IPS DF 19.7 (cell line): ENCODE measurements around the gene C1orf146.
"Not testable (repeated sequence)": the region's sequence is repeated elsewhere in the genome, so short reads cannot be mapped to it uniquely, and the experiment has no call there.

Source experiments
- DNase-seq: peaks from one replicate; pipeline ENCODE4 v3.0.0-alpha.2; 2013; ENCODE audit warnings: low read depth, low spot score

C1orf146 gene, protein sequence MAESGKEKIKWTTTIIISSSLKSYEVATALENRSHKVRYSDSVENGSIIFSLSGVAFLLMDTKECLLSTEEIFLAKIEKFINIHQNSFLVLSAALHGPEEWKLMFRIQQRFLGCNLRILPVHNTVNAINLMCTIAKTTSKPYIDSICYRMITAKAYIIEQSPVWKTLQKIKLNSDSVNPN

DNA sequence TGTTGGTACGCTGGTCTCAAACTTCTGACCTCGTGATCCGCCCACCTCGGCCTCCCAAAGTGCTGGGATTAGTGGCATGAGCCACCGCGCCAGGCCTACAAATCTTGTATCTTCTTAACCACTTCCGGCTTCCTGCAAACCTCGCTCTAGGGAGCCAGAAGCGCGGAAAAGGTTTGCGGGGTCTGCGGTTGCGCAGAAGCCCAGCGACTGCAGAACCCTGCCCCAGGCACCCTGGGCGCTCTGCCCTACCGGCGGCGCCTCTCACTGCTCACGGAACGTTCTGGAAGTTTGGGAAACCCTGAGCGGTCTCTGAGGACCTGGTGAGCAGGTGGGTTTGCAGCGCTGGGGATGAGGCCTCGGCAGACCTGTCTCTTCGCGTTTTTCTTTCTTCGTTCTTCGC is at the start of gene C1orf146:
Gene C1orf146, plus strand, starts transcription at position 195 of the 400 bp plus-strand sequence. CDS start 13,506 bp downstream, outside the sequence.
- DNase-seq = no peak

DNA sequence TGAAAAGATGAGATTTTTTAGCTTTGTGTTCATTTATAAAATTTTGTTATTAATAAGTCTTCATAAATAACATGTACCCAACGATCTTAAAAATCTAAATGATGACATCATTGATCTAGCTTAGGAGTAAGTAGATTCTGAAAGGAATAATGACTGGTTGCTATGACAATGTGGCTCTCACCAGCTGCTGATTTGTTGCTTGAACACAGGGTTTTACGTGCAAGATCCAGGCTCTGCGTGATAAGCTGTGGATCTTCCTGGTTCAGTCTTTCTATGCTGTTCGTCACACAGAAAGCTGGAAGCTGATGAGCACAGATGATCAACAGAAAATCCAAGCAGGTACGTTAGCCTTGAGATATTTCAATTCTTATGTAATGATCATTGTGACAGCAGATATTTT is 49.1 kb upstream of the C1orf146 start:
- DNase-seq = no peak

GRCh38 chr1:92169214-92170005 is 48.3 kb upstream of the C1orf146 start:
- no peak for DNase-seq

DNA sequence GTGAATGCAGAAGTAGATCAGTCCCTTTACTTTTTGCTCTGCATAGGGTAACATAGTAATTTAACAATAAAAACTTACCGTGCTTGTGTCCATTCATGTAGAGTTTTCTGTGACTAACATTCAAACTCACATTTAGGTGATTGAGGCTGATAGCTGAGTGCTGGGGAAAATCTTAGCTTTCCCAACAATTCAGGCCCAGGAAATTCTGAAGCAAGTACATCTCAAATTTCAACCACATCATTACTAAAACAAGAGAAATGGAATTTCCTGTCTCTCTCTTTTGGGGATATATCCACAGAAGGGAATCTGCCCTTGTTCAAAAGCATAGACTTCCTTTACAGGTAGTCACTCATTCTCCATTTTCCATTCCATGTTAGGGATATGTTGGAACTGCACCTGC is 33.1 kb upstream of the C1orf146 start:
- no peak for DNase-seq

DNA sequence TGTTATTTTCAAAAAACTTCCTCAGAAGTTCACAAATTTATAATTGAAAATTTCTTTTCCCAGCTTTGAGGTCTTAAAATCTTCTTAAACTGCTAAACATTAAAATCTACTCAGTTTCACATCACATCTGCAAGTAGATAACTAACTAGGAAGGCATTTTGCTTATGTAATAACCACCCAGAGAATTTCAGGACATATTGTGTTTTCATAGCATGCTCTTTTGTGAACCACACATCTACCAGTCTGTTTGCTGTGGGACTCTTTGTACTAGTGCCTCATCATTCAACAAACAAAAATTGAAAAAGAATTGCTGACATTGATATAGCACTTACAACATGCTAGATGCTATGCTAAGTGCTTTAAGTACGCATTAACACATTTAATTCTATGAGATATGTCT is 31.6 kb upstream of the C1orf146 start:
- DNase-seq = no peak

DNA sequence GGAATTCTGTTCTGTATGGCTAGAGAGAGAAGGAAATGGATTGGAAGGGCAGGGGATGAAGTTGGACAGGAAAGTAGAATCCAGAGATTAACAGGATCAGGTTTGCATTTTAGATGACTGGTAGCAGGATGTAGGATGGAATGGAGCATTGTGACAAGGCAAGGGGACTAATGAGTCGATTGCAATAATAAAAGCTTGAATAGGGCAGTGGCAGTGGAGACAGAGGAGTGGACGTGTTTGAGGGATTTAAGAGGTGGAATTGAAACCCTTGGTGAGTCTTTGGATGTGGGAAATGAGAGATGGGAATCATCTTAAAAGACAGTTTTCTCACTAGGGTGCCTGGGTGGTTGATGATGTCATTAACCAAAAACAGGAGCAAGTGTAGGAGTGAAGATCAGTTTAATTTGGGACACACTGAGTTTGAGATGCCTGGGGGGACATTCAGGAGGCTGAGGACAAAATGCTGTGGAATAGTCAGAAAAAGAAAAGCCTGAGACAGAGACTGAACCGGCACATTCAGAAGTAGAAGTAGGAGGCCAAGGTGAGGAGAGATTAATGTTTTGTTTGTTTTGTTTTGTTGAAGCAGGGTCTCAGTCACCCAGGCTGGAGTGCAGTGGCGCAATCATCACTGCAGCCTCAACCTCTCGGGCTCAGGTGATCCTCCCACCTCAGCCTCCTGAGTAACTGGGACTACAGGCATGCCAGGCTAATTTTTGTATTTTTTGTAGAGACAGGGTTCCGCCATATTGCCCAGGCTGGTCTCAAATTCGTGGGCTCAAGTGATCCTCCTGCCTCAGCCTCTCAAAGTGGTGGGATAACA is 29.1 kb upstream of the C1orf146 start:
- no peak for DNase-seq

DNA sequence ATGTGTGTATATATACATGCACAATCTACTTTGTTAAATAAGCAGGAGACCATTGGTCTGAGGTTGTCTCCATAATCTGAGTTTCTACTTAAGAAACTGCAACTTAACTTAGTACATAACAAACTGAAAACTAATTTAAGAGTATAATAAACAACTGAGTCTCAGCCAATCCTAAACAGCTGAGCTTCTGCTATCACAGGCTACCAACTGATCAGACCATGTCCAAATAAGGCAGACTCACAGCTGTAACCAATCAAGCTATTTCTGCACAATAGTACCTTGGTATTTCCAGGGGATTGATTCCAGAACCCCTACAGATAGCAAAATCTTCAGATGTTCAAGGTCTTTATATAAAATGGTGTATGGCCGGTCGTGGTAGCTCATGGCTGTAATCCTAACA is 26.0 kb upstream of the C1orf146 start:
- no peak for DNase-seq

- DNase-seq = no peak
Measured at GRCh38 chr1:92192246-92192645, 25.5 kb upstream of the C1orf146 start.

DNA sequence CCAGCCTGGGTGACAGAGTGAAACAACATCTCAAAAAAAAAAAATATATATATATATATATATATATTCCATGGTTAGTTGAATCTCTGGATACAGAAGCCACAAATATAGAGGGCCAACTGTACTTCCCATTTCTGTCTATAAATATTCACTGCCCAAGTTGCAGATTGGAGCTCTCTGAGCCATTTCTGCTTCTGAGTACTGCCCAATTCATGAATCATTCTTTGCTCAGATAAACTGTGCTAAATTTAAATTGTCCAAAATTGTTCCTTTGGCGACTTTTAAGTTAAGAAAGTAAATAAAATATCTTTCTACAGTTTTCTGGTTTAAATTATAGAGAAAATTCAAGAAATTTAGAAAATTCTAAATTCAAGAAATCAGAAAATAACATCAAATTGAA is 23.2 kb upstream of the C1orf146 start:
- DNase-seq = no peak

DNA sequence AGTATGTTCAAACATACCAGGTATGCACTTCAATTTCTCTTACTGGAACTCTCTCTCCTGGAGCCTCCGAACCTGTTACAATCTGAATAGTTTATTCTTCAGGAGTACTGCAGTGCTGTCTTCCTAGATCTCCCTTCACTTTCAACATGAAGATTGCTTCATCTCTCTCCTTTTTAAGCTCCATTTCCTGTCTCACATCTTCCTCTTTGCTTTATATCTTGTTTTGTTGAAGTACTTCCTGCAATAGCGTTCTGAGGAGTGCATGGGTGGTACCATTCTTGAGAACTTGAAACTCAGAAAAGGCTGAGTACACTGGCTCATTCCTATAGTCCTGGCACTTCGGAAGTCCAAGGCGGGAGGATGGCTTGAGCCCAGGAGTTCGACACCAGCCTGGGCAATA is 15.7 kb upstream of the C1orf146 start:
- no peak for DNase-seq

- no peak for DNase-seq
Measured at GRCh38 chr1:92203105-92203504, 14.6 kb upstream of the C1orf146 start.

- DNase-seq = no peak
Measured at GRCh38 chr1:92210701-92211100, 7.0 kb upstream of the C1orf146 start.

DNA sequence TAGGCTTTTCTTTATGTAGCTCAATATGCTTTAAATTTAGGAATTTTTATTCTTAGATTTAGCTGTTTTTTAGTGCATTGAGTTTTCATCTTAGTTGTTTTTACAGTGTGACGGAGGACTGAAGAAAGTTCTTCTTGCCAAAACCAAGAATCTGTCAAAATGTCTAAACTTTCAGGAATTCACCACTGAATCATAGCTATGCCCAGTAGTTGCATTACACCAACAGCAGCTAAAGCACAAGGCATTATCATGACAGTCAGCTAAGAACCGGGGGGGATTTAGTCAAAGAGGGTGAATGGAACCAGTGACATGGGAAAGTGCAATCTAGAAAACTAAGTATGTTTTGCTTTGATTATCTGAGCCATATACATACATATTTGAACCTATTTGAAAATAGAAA is 6.5 kb upstream of the C1orf146 start:
- no peak for DNase-seq

DNA sequence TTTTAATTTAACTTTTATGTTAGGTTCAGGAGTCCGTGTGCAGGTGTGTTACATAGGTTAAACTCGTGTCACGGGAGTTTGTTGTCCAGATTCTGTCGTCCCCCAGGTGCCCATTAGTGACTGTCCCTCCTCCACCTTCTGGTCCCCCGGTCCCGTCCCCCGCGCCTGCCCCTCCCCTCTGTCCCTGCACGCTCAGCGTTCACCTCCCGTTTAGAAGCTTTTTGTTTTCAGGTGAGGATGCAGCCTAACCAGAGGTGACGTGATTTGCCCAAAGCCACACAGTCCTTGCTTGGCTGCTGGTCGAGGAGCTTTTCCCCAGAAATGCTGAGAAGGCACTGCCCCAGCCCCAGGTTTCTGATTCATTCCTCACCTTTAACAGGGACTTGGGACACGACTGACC is 844 bp downstream of the C1orf146 start:
- no peak for DNase-seq

DNA sequence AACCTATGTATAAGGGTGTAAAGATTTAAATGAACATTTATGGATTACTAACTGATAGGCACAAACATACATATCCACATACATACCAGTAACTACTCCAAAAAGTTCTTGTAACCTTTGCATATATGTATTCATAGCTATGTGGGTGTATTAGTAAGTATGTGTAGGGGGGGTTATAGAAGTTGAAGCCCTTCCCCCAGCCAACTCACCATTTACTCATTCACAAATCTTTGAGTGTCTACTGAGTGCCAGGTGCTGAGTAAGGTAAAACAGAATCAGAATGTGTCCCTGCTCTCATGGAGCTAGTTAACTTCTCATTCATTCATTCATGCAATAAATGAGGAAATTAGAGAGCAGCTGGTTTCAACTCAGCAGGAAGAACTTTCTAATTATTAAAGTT is 1.3 kb downstream of the C1orf146 start:
- no peak for DNase-seq

GRCh38 chr1:92228401-92228800 is 10.7 kb downstream of the C1orf146 start:
- no peak for DNase-seq

DNA sequence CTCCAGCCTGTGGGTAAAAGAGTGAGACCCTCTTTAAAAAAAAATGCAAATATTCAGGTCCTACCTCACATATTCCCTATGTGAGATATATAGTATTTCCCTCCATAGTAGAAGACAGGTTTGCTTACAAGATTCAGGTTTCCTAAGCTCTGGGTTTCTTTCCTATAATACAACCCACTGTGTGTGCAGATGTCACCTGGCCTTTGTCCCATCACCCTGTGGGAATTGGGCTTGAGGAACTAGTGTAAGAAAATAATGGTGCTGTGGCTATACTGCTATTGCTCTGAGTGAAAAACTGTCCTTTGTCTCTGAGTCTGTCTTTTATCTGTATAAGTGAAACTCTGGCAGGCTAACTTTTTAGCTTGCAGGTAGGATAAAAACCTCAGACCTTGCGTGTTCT is 13.0 kb downstream of the C1orf146 start:
- no peak for DNase-seq

- DNase-seq = no peak
Measured at GRCh38 chr1:92240034-92240433, 22.3 kb downstream of the C1orf146 start.

DNA sequence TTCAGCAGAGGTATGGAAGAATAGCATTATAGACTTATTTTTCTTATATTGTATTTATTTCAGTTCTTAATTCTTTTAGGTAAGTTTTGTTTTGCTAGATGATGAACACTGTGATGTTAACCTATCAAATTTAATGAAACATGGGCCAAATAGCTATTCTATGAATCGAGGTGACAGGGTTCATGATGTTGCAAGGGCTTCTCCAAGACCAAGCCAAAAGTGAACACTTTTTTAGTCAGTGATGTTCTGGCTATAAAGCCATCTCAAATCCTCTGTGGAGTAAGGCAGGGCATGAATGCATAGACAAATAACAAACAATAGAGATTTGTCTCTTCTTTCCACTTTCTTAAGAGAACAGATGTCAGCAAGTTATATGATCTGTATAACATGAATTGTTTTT is 26.7 kb downstream of the C1orf146 start:
- no peak for DNase-seq

- DNase-seq = not testable (repeated sequence)
Measured at GRCh38 chr1:92254714-92255113, 37.0 kb downstream of the C1orf146 start.

GRCh38 chr1:92259350-92259749 is 41.6 kb downstream of the C1orf146 start:
- DNase-seq = no peak

DNA sequence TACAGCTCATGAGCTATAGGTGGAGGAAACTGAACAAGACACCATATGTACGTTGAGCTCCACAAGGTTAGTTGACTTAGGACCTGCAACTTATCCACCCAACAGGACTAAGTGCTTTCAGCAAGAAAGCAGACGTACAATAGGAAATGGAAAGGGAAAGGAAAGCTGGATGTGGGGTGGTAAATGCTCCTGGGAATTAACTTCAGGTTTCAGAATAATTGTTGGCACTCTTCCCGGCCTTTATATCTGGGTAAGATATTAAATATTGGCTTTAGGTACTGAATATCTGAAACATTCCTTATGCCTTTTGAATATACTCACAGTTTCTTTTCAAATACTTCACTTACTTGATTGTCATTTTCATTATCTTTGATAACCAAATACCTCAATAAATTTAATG is 44.8 kb downstream of the C1orf146 start:
- no peak for DNase-seq

DNA sequence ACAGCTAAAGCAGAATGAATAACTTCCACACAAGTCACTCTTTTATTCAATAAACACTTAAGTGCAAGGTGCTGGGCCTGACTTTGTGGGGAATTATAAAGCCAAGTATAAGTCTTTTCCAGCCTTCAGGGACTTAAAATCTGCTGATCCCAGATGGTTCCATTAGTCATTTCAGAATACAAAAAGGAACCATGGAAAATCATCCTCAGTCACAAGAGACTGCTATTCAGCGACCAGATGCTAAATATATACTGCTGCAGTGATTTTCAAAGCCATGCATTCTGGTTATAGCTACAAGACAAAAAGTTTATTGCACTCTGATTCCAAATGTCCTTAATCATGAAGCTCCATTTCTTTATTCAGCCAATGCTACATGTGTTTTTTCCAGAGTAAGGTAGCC is 55.3 kb downstream of the C1orf146 start:
- no peak for DNase-seq
